ENCODE measurements around the gene KRTAP19-2. TPM values are rescaled to one million over a fixed set of nuclear protein-coding genes. Genes with fewer than 3 reads are reported as not detected.

Gene KRTAP19-2
- total RNA-seq, 1 donor from 2014 or later: not detected

DNA sequence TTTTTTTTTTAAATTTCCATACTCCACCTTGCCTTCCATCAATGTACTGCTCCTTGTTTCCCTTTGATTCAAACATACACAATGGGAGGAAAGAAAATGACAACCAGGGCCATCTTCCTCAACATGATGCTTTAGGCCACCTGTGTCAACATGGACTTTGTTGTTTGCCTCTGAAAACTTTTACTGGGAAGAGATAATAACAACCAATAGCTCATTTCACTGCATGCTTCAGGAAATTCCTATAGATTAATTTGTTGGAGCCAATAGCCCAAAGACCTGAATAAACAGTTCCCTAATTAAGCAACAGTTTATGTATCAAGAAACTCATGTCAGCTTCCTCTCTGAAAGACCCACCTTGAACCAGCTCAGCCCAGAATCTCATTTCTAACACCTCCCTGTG lies 44.0 kb downstream of the KRTAP19-2 start:
- Histone ChIP-seq H3K4me1 (no peaks in the 10 kb centered on the region), H3K36me3 (no peaks in the 10 kb centered on the region), H3K27me3 (no peaks in the 10 kb centered on the region), H3K9me3 (no peaks in the 10 kb centered on the region), H3K27ac (no peak overlapping the region), H3K4me3 (no peak overlapping the region)
- DNase-seq: no peak
- intact Hi-C loops (cut with DNase I): no loop called here
- TF ChIP-seq CTCF (IDR thresholded peaks at IDR 0.05): no peak
- no peak for ATAC-seq

DNA sequence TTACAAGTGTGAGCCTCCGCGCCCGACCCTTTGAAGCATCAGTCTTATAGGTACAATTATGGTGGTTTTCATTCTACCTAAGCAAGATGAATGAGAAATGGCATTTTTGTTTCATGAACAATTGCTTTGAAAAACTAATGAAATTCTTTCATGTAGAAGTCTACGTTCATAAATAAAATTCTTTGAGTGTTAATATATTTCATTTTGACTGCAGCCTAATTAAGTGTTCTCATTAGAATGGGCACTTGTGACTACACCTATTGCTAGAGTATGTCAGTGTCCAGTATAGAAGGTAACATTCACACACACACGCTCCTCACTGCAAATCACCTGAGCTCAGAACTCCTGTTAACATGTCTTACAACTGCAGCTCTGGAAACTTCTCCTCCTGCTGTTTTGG lies 47.3 kb downstream of the KRTAP19-2 start, which contains the start of gene KRTAP15-1:
TSS of gene KRTAP15-1 (plus strand) at position 301 of the 400 bp plus-strand sequence. CDS start at position 354, 53 bp downstream.
- Histone ChIP-seq H3K4me3 (no peak within 1 kb of the TSS), H3K36me3 (no peaks in the 10 kb centered on the region), H3K4me1 (no peaks in the 10 kb centered on the region), H3K27ac (no peak within 1 kb of the TSS), H3K9me3 (no peaks in the 10 kb centered on the region), H3K27me3 (no peaks in the 10 kb centered on the region)
- ATAC-seq (no peak), DNase-seq (no peak)
- no peak for TF ChIP-seq CTCF (IDR thresholded peaks at IDR 0.05)
- intact Hi-C loops (cut with DNase I): no loop called here

Other genes with a start within 250 kb of the KRTAP19-2 start
- gene KRTAP24-1, start 204.5 kb downstream of the KRTAP19-2 start, total RNA-seq: not detected
- not detected for gene KRTAP25-1, start 197.9 kb downstream of the KRTAP19-2 start, total RNA-seq
- not detected for gene KRTAP26-1, start 167.1 kb downstream of the KRTAP19-2 start, total RNA-seq
- not detected for gene KRTAP27-1, start 149.7 kb downstream of the KRTAP19-2 start, total RNA-seq
- gene KRTAP23-1, start 138.8 kb downstream of the KRTAP19-2 start, total RNA-seq: not detected
- not detected for gene KRTAP13-2, start 115.2 kb downstream of the KRTAP19-2 start, total RNA-seq
- not detected for gene KRTAP13-1, start 91.4 kb downstream of the KRTAP19-2 start, total RNA-seq
- gene KRTAP13-3, start 61.5 kb downstream of the KRTAP19-2 start, total RNA-seq: not detected
- gene KRTAP13-4, start 57.2 kb downstream of the KRTAP19-2 start, total RNA-seq: not detected
- not detected for gene KRTAP15-1, start 47.2 kb downstream of the KRTAP19-2 start, total RNA-seq
- not detected for gene KRTAP19-1, start 7.1 kb downstream of the KRTAP19-2 start, total RNA-seq
- not detected for gene KRTAP19-3, start 4.6 kb upstream of the KRTAP19-2 start, total RNA-seq
- not detected for gene KRTAP19-4, start 9.7 kb upstream of the KRTAP19-2 start, total RNA-seq
- not detected for gene KRTAP19-5, start 14.7 kb upstream of the KRTAP19-2 start, total RNA-seq
- not detected for gene KRTAP19-6, start 54.4 kb upstream of the KRTAP19-2 start, total RNA-seq
- not detected for gene KRTAP19-7, start 73.9 kb upstream of the KRTAP19-2 start, total RNA-seq
- gene KRTAP22-2, start 103.0 kb upstream of the KRTAP19-2 start, total RNA-seq: not detected
- not detected for gene KRTAP6-3, start 105.0 kb upstream of the KRTAP19-2 start, total RNA-seq
- not detected for gene KRTAP6-2, start 111.5 kb upstream of the KRTAP19-2 start, total RNA-seq
- gene KRTAP22-1, start 113.7 kb upstream of the KRTAP19-2 start, total RNA-seq: not detected
- not detected for gene KRTAP6-1, start 126.5 kb upstream of the KRTAP19-2 start, total RNA-seq
- gene KRTAP20-1, start 129.0 kb upstream of the KRTAP19-2 start, total RNA-seq: not detected
- not detected for gene KRTAP20-4, start 133.2 kb upstream of the KRTAP19-2 start, total RNA-seq
- gene KRTAP20-2, start 147.8 kb upstream of the KRTAP19-2 start, total RNA-seq: not detected
- not detected for gene KRTAP20-3, start 155.4 kb upstream of the KRTAP19-2 start, total RNA-seq
- gene KRTAP21-3, start 231.3 kb upstream of the KRTAP19-2 start, total RNA-seq: not detected